DMS153 treated with DMSO at 0.1 percent for 48 hours (cell line): ENCODE measurements around the gene DLX2.
A peak's percentile ranks its signal among the peaks of the same experiment; 100 is the strongest.

Source experiments
- DNase-seq: peaks from one replicate; lab custom pipeline; 2025; ENCODE audit not compliant: unreplicated experiment; lab: John Stamatoyannopoulos, UW

DLX2 gene

DNA sequence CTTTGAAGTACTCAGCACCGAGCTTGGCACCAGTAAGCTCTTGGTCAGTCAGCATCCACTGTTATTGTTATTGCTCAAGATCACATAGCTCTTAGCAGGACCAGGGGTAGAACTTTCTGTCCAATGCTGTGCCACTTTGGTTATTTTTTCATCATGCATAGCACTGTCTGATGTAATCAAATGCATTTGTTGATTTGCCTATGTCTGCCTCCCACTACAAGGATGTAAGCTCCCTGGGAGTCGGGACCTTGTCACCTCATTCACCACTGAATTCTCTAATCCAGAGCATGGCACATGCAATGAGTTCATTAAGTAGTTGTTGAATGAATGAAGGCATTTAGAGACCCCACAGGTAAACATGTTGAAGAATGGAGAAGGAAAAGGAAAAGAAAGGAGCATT lies 46.4 kb downstream of the DLX2 start:
- DNase-seq = no peak

DNA sequence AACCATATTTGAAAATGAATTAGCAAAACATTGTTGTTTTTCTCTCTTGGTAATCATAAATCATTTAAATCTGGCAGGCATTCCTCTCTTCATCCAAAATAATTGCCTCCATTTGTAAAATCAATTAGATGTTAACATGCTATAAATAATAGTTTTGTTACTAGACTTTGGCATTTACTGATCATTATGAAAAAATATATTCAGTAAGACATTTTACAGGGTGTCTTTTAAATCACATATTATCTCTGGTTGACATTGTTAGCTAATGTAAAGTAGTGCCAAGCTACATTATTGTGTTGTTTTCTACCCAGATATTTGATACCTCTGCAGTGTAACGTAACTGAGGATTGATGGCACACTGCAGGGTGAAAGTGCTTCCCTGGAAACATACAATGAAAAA lies 49.2 kb downstream of the DLX2 start:
- DNase-seq = no peak

GRCh38 chr2:172052000-172052983 lies 50.4 kb downstream of the DLX2 start:
- DNase-seq = peak; percentile 64

DNA sequence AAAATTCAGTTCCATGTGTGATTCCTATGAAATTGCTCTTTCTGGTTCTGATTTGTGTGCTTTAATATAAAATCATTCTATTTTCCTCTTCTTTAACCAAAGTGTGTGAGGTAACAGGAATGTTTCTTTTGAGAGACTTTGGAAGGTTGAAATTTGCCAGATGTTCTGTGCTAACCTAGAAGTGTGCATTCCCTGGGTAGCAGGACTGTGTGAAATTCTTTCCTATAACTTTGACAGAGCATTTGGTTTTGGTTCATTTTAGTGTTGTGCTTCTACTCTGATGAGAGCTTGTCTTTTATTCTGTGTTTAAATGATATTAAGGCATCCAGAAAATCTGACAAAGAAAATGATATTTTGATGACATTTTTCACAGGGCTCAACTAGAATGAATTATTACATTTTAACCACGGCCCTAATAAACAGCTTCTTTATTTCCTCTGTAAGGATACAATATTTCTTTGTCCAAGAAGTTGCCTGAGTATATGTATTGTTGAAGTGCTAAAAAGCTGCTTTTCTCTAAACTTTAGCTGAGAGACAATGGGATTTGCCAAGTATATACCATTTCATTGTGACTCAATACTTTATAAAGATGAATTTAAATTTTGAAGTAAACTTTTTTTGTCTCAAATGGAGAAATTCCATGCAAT lies 52.1 kb downstream of the DLX2 start:
- DNase-seq = no peak

- no peak for DNase-seq
These were observed 53.1 kb downstream of the DLX2 start for GRCh38 chr2:172049567-172050120.
